Esophagus squamous epithelium (tissue), 4 donors: ENCODE results near the gene SEPTIN2.

Source experiments
- POLR2A ChIP-seq, 4 donors: fragments of 450-650 bp; IDR thresholded peaks; one replicate each; pipeline ENCODE4 v1.6.1; 2017; ENCODE audit warnings: antibody characterized with exemption in 4 of 4, mild to moderate bottlenecking in 4 of 4, moderate library complexity in 3 of 4
- TF ChIP-seq, protein P1 (sequence below), 6 experiments: fragments of 450-650 bp in 4 of 6; fragments of 200-600 bp in 2 of 6; sonication (generic) in 2 of 6; IDR thresholded peaks; one replicate each; pipeline ENCODE4 v1.5.1; 2016 to 2019; ENCODE audit warnings: antibody characterized with exemption in 6 of 6, mild to moderate bottlenecking in 4 of 6, moderate library complexity in 4 of 6

DNA sequence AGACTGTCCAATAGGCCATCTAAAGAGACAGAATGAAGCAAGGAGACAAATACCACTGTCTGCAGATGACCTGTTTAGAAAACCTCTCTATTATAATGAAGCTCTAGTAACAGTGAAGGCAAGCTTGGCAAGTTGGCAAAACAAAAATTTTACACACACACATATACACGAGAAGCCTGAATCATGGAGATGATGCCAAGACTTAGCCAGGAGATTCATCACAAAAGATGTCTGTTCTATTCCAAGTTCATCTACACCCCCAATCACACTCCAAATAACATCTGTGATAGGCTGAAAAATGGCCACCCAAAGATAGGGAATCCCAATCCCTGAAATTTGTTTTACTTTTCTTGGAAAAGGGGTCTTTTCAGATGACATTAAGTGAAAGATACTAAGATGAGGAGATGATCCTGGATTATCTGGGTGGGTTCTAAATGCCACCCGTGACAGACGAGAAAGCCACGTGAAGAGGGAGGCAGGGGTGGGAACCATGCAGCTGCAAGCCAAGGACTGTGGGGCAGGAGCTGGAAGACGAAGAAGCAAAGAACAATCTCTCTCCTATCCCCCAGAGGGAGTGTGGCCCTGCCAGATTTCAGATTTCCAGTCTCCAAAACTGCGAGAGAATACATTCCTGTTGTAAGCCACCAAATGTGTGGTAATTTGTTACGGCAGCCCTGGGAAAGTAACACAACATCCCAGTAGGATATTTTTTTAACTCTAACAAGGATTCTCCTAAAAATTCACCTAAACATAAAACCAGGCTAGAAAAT is 20.2 kb upstream of the SEPTIN2 start:
- TF ChIP-seq, protein P1, sequence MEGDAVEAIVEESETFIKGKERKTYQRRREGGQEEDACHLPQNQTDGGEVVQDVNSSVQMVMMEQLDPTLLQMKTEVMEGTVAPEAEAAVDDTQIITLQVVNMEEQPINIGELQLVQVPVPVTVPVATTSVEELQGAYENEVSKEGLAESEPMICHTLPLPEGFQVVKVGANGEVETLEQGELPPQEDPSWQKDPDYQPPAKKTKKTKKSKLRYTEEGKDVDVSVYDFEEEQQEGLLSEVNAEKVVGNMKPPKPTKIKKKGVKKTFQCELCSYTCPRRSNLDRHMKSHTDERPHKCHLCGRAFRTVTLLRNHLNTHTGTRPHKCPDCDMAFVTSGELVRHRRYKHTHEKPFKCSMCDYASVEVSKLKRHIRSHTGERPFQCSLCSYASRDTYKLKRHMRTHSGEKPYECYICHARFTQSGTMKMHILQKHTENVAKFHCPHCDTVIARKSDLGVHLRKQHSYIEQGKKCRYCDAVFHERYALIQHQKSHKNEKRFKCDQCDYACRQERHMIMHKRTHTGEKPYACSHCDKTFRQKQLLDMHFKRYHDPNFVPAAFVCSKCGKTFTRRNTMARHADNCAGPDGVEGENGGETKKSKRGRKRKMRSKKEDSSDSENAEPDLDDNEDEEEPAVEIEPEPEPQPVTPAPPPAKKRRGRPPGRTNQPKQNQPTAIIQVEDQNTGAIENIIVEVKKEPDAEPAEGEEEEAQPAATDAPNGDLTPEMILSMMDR (IDR thresholded peaks at IDR 0.05): no peak
- TF ChIP-seq POLR2A (IDR thresholded peaks at IDR 0.05): no peak
